Posterior cingulate gyrus (tissue), 11 donors: ENCODE results near the gene SYT9.

ENCODE experiments used
- DNase-seq, 10 donors: peaks; one replicate each; pipeline versions ENCODE4 v3.0.0 to v3.0.0-alpha.2; 2020 to 2021; ENCODE audit warnings: mixed read lengths in 3 of 10
- intact Hi-C: fragments of 100-400 bp; cut with DNase I; formaldehyde crosslinking; loops from one replicate; pipeline ENCODE4 v1.15.1; 2023

The SYT9 gene

DNA sequence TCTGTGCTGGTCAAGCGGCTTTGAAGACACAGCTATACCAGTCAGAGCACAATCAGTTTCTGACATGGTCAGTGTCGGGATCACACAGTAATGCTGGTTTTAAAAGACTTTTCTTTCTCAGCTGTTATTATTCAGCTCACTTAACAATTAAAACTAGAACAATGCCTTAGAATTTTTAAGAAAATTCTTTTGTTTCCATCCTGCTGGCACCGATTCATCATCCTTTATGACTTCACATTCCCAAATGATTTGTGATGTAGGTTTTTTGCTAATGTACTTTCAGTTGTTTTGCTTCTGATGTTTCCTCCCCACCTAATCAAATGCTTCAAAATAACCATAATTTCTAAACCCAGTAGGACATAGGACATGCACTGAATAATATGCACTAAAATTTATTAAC is 199.1 kb downstream of the SYT9 start:
- intact Hi-C loops: no loop called here

DNA sequence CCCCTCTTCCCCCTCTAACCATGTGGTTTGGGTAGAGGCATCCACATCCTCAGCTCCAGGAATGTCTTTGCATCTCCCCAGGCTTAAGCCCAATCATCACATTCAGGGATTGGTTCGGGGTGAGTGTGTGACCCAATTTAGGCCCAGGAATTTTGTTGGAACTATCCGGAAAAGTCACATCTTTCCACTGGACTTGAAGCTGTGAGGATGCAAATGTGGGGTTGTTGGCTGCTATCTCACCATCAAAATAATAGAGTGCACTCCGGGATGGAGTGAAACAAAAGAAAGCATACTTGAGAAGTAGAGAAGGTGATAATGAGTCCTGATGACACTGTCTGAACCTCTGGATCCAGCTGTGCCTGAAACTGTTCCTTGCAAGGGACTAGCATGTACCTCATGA is 199.8 kb downstream of the SYT9 start:
- no peak for DNase-seq
- intact Hi-C loops: no loop called here

More for the DNA sequence above, 199.1 kb downstream of the SYT9 start:
- no peak for DNase-seq

DNA sequence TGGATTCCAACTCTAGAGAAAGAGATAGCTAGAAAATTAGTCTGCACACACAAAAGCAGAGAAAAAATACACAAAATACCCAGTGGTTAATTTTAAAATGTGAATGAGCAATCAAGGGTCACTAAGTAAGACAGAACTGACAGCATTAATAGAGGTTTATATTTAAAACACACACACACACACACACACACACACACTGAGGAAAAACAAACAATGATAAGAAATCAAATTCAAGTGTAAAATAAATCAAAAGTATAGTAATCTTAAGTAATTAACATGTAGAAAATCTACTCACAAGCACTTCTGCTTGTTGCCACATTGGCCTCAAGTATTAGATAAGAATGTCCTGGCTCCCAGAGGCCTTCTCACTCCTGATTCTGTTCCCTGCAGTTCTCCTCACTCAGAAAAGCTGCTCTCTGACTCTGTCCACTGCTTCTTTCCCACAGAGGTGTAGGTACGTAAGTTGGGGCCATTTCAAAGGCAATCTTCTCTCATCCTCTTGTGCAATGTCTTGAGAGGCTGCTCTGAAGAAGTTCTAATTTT is 200.3 kb downstream of the SYT9 start:
- DNase-seq: no peak
- intact Hi-C loops: no loop called here

DNA sequence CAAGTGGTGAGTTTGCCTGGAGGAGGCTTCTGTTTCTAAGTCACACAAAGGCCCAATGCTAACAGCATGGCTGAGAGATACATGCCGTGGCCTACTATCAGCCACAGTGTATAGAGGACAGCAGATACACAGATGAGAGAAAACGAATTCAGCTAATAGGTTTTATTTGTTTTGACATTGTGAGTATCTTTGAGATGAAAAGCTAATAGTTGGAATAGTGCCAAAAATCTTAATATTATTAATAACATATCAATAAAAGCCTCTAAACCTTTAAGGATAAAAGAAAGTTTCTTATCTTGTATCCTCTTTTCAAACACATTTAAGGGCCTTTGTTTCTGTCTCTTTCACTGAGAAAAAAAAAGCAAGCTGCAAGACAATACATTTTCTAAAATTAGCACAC is 203.2 kb downstream of the SYT9 start:
- intact Hi-C loops: no loop called here
- DNase-seq: no peak

DNA sequence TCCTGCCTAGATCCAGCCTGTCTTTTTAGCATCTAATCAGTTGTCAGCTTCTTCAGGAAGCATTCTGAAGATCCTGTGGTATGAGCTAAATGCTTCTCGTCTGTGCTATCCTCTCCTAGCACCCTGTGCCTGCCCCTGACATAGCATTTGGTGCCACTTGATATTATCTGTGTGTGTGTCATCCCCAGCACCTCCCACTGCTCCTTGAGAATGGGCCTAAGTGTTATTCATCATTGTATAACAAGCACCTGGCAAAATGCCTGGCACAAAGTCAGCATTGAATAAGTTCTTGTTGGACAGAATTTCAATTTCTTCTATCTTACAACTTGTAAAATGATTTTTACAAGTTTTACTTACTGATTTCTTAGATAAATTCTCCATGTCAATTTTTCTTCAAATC is 205.5 kb downstream of the SYT9 start:
- intact Hi-C loops: no loop called here
- DNase-seq: no peak

DNA sequence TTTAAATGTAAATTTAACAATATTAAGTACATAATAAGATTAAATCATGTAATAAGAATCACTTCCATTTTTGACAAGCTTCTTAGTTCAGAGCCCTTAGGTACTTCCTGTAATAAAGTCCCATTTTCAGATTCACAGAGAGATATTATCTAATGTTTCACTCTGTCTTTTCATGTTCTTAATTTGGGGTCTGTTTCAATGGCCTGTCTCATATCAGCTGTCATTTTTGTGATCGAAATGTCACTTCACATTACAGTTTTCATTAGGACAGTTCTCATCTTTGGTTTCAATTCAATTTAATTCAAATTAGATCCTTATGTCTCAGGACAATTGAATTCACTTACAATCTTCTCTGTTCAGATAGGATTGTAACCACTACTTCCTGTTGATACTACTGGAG is 211.0 kb downstream of the SYT9 start:
- intact Hi-C loops: no loop called here
- no peak for DNase-seq

DNA sequence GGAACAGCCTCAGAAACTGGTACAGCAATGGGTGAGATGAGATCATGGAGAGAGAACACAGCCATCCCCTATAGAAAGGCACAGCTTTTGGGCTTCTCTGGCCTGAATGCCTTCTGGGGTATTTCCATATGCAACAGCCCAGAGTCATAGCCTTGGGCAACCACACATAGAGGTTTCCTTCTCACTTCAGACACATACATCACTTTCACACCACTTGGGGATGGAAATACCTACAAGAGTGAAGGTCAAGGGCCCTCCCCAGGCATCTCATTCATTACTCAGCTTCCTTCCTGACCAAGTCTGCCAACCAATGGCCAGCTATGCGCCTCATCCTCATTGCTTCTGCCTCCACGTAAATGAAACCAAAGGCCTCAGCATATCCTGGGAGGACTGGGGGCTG is 215.9 kb downstream of the SYT9 start:
- DNase-seq: no peak
- intact Hi-C loops: no loop called here

DNA sequence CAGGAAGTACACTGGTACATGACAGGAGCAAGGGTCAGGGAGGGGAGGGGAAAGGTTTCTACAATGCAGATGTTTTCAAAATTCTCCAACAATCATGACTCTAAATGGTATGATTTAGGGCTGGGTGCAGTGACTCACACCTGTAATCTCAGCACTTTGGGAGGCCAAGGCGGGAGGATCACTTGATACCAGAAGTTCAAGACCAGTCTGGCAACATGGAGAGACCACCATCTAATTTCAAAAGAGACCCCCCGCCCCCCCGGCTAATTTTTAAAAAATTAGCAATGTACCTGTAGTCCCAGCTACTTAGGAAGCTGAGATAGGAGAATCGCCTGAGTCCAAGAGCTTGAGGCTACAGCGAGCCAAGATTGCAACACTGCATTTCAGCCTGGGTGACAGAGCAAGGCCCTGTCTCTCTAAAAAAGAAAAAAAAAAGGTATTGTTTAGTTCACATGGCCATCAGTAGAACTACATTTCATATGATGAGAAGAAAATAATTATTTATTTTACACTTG is 217.7 kb downstream of the SYT9 start:
- intact Hi-C loops: no loop called here
- DNase-seq: no peak

DNA sequence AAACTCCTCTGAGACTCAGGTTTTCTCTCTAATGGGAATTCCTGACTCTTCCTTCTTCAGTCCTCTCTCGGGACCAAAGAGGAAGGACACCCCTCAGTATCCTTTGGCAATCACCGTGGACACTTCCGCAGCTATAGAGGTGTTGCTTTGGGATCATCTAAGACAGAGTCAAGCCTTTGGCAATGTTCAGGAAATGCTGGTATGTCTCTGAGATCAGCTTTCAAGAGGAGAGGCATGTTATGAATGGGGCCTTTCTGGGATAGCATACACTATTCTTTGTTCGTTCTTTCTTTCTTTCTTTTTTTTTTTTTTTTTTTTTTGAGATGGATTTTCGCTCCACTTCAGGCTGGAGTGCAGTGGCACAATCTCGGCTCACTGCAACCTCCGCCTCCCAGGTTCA is 219.4 kb downstream of the SYT9 start:
- intact Hi-C loops: no loop called here
- no peak for DNase-seq

DNA sequence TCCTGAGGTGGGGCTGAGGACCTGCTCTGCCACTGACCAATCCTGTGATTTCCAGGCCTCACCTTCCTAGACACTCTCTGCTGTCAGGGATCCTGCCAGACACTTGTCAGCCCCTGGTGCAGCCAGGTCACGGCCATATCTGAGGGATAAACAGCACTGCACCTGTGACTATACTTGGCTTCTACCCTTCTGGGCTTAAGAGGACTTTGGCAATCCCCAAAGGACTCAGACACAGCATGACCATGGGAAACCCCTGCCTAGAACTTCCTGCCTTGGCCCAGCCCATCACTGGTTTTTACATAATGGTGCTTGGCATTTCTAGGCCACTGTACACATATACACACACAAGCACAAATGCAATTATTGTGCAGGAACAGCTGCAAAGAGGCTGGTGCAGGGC is 222.0 kb downstream of the SYT9 start:
- no peak for DNase-seq
- intact Hi-C loops: no loop called here

DNA sequence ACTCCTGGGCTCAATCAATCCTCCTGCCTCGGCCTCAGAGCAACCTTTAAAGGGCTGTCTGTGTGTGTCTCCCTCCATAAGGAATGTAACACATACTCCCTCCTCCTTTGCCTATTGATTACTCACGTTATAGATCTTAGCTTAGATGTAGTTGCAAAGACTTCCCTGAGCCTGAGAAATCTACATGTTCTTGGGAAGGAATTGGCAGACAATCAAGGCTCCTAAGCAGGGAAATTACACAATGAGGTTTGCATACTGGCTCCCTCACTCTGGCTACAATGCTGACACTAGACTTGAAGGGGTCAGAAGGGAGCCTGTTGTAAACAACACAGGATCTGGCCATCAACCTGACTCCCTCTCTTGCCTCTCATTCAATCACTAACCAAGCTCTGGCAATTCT is 228.4 kb downstream of the SYT9 start:
- DNase-seq: no peak

DNA sequence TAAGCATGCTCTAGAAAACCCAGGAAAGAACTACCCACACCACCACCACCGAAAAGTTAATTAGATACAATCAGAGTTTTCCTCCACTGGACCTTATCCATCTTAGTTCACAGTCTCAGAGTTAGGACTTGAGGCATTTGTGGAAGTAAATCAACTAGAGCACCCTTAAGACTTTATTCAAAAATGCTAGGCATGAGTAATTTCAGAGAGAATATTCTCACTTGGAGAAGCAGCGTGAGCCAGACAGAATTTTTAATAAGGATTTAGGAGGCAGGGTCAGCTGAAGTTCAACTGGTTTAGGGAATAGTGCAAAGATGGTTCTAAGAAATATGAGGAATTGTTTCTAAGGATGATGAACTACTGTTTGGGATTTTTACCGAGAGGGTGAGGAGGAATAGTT is 232.4 kb downstream of the SYT9 start:
- intact Hi-C loops: no loop called here
- DNase-seq: no peak

More for the DNA sequence above, 228.4 kb downstream of the SYT9 start:
- intact Hi-C loops: no loop called here

DNA sequence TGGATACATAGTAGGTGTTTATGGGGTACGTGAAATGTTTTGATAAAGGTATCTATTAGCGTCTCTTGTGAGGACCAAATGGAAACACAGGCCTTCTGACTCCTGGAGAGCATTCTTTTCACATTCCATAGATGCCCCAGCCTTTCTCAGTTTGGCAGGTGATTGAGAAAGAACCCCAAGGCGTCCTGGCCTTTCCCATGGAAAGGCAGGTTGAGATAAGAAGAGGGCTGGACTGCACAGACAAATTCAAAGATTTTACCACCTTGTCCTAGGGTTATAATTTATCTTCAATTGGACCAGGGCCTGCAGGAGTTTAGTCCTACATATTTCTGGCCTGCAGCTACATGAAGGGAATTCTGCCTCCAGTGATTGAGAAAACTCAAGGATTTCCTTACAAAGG is 232.9 kb downstream of the SYT9 start:
- no peak for DNase-seq
- intact Hi-C loops: no loop called here

DNA sequence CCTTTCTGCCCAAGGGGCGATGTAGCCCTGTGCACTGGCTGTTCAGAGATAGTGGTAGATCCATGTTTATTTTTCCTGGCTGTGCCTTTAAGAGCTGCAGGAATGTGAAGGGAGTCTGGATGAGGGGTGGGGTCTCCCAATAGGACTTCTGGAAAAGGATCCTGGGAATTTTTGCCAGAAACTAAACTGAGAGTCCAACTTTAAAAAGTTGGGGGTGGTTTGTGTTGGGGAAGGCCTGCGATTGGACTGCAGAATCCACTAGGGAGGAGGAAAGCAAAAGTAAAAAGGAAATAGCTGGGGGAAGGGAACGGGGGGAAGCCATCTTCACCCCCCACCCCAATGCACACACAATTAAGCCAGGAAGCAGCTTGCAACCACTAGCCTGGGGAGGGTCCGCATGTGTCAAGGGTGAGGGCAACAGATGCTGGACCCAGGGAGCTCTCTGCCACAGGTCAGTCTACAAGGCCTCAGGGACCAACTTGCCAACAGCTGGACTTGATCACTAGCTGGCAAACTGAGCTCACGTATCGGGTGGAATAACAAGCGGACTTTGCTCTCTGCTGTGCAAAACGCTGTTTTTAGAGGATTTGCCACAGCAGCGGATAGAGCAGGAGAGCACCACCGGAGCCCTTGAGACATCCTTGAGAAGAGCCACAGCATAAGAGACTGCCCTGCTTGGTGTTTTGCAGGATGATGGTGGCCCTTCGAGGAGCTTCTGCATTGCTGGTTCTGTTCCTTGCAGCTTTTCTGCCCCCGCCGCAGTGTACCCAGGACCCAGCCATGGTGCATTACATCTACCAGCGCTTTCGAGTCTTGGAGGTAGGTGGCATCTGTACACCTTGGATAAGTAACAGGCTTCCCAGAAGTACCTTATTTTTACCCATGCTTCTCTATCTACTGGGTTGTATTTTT is 233.7 kb downstream of the SYT9 start, which contains the start of gene OLFML1:
Gene OLFML1, plus strand, starts transcription at position 321 of the 912 bp plus-strand sequence. Its CDS starts 370 bp downstream, at position 691.
- DNase-seq: no peak
- intact Hi-C loops: no loop called here

DNA sequence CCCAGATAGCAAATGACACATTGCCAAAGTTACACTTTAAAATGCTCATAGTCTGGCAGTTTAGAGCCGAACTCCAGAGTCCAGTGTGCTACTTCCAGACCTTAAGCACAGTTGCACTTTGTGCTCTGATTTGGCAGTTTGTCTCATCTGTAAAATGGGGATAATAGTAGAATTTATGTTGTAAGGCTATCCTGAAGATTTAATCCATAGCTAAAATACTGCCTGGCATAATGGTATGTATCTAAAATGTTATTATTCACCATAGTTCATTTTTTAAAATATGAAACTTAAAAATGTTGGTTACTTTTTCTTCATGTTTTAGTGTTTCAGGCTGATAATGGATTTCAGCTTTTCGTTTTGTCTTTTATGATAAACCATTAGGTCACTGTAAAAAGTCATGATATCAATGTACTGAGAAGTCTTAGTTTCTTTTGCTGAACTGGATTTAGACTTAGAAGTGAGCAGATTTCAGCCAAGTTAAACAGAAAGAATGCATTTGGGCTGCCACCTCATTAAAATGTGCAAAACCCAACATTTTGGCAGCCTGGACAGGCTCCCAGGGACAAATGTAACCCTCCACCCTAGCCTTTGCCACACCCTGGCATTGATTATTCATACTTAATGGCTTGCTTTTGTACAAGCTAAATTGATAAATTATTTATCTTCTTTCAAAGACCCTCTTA is 234.5 kb downstream of the SYT9 start:
- intact Hi-C loops: no loop called here
- DNase-seq: no peak

DNA sequence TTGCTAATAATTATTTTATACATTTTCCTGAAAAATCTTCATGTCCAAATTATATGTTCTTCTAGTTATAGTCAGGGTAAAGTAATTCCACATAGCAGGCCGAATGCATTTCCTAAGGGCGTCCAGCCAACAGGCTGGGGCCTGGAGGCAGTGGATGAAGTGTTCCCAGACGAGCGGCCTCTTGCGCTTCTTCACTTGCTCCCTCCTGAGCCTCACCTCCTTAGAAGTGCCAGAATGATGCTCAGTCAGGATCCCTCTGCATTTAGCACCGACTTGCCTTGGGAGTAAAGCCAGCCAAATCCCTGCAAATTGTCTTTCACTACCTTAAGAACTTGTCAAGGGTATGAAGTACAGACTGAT is 235.1 kb downstream of the SYT9 start:
- intact Hi-C loops: no loop called here
- no peak for DNase-seq

DNA sequence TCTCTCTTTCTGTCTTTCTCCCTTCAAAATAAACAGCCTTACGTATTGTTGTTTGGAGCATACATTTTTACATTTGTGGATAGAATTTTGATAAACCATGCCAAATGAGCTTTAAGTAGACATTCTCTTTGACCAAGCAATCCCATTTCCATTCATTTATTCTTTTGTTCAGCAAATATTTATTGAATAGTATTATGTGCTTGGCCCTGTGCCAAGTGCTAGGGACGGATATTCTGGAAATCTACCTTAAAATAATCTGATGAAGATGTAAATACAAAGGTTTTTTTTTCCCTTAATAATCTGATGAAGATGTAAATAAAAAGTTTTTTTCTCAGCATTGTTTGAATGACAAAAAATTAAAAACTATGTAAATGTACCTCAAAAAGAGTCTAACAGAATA is 235.7 kb downstream of the SYT9 start:
- intact Hi-C loops: no loop called here
- no peak for DNase-seq

DNA sequence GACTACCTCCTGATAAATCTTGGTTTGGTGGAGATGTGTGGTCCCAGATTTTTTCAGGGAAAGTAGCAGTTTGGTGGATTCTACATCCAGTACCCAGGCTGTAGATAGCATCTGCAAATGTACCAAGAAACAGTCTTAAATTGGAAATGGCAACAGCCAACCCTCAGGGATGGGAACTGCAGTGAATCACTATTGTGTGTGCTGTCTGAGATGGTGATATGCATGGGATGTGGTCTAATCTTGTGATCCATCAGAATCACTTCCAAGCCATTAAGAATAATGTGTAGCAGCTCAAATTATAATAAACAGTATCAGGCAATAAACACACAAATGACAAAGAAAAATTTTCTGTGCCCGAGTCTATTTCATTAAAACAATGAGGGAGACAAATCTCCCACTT is 237.0 kb downstream of the SYT9 start:
- intact Hi-C loops: no loop called here
- no peak for DNase-seq

DNA sequence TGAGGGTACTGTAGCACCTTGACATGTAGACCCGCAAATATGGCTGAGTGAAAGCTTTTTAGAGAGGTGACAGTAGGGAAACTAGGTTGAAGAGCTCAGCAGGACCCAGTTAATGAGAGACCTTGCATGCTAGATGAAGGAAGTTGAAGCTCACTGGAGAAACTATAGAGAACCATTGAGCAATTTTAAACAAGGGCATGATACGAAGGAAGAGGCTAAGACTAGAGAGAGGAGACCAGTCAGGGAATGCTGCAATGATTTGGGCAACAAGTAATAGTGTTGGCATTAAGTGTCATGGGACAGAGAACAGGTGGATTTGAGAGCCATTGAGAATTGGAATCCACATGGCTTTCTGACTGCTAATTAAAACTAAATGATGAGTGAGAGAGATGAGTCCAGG is 237.7 kb downstream of the SYT9 start:
- intact Hi-C loops: no loop called here
- no peak for DNase-seq

DNA sequence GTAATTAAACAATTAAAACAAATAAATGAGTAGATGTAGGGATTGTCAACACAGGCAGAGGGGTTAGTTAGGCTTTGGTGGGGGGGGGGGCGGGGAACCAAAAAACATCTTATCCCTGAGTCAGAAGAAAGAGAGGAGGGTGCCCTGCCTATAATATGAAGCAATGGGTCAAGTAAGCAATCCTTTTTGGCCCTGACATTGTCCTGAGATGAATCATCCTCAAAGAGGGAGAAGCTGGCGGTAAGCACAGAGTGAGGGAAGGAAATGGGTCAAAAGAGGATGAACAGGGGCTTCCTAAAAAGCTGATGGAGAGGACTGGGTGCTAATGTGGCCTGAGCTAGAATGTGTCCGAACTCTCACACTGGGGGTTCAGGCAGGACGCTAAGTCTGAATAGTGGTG is 238.3 kb downstream of the SYT9 start:
- DNase-seq: no peak
- intact Hi-C loops: no loop called here

DNA sequence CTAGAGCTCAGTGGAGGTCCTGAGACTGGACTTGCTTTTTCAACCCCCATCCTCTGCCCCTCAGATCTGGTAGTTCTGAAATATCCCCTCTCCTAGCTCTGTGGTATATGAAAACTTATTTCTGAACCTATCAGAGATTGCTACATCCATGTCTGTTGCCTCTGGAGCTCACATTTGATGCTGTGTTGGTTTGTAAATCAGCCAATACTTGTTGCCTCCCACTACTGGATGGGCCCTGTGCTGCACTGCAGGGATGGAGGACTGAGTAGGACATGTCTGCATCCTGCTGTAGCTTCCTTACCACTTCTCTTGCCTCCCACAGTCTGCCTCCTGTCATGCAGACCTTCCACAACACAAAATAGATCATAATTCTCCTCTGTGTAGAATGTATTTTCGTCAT is 238.8 kb downstream of the SYT9 start:
- intact Hi-C loops: no loop called here
- DNase-seq: no peak

DNA sequence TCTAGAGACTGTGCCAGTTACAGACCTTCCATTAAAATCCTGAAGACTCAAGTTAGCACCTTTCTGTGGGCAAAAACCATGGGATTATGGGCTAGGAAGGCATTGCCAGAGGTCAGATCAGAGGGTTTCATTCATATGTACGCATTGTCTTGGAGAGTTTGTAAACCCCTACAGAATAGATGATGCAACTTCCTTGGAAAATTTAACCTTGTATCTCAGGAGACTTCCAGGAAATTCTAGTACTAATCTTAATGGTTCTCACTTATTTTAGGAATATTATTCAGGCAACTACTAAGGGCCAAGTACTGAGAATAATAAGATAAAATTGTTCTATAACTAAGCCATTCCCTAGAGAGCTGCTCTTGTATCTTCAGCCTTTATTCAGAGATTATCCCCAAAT is 240.5 kb downstream of the SYT9 start:
- intact Hi-C loops: no loop called here

More for the DNA sequence above, 240.5 kb downstream of the SYT9 start:
- no peak for DNase-seq
